Measurements from ENCODE around the gene VPS8. TPM values are rescaled to one million over a fixed set of nuclear protein-coding genes. Genes with fewer than 3 reads are reported as not detected.

Gene VPS8
- total and polyA plus RNA-seq, 2 of the 8 experiments (the other 6 are each of a cell fraction or from before 2014, with no cell fraction given) = 13.0 to 41.0 TPM

DNA sequence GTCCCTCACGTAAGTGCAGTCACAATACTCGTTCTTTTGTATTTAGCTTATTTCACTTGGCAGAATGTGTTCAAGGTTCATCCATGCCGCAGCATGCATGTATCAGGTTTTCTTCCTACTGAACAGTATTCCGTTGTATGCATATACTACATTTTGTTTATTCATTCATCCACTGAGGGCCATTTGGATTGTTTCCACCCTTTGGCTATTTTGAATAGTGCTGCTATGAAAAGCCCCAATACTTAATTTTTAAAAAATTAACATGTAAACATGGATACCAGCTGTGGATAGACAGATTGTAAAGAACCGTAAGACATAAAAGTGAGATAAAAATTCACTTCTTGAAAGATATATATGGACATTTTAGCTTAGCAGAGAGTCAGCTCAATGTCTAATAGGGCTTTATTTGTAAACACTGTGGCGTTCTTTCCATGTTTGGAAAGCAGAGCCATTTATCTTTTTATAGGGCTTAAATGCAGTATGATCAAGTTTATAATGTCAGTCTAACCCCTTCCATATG, 115.9 kb downstream of the VPS8 start (continued):
- TF ChIP-seq, protein P1, sequence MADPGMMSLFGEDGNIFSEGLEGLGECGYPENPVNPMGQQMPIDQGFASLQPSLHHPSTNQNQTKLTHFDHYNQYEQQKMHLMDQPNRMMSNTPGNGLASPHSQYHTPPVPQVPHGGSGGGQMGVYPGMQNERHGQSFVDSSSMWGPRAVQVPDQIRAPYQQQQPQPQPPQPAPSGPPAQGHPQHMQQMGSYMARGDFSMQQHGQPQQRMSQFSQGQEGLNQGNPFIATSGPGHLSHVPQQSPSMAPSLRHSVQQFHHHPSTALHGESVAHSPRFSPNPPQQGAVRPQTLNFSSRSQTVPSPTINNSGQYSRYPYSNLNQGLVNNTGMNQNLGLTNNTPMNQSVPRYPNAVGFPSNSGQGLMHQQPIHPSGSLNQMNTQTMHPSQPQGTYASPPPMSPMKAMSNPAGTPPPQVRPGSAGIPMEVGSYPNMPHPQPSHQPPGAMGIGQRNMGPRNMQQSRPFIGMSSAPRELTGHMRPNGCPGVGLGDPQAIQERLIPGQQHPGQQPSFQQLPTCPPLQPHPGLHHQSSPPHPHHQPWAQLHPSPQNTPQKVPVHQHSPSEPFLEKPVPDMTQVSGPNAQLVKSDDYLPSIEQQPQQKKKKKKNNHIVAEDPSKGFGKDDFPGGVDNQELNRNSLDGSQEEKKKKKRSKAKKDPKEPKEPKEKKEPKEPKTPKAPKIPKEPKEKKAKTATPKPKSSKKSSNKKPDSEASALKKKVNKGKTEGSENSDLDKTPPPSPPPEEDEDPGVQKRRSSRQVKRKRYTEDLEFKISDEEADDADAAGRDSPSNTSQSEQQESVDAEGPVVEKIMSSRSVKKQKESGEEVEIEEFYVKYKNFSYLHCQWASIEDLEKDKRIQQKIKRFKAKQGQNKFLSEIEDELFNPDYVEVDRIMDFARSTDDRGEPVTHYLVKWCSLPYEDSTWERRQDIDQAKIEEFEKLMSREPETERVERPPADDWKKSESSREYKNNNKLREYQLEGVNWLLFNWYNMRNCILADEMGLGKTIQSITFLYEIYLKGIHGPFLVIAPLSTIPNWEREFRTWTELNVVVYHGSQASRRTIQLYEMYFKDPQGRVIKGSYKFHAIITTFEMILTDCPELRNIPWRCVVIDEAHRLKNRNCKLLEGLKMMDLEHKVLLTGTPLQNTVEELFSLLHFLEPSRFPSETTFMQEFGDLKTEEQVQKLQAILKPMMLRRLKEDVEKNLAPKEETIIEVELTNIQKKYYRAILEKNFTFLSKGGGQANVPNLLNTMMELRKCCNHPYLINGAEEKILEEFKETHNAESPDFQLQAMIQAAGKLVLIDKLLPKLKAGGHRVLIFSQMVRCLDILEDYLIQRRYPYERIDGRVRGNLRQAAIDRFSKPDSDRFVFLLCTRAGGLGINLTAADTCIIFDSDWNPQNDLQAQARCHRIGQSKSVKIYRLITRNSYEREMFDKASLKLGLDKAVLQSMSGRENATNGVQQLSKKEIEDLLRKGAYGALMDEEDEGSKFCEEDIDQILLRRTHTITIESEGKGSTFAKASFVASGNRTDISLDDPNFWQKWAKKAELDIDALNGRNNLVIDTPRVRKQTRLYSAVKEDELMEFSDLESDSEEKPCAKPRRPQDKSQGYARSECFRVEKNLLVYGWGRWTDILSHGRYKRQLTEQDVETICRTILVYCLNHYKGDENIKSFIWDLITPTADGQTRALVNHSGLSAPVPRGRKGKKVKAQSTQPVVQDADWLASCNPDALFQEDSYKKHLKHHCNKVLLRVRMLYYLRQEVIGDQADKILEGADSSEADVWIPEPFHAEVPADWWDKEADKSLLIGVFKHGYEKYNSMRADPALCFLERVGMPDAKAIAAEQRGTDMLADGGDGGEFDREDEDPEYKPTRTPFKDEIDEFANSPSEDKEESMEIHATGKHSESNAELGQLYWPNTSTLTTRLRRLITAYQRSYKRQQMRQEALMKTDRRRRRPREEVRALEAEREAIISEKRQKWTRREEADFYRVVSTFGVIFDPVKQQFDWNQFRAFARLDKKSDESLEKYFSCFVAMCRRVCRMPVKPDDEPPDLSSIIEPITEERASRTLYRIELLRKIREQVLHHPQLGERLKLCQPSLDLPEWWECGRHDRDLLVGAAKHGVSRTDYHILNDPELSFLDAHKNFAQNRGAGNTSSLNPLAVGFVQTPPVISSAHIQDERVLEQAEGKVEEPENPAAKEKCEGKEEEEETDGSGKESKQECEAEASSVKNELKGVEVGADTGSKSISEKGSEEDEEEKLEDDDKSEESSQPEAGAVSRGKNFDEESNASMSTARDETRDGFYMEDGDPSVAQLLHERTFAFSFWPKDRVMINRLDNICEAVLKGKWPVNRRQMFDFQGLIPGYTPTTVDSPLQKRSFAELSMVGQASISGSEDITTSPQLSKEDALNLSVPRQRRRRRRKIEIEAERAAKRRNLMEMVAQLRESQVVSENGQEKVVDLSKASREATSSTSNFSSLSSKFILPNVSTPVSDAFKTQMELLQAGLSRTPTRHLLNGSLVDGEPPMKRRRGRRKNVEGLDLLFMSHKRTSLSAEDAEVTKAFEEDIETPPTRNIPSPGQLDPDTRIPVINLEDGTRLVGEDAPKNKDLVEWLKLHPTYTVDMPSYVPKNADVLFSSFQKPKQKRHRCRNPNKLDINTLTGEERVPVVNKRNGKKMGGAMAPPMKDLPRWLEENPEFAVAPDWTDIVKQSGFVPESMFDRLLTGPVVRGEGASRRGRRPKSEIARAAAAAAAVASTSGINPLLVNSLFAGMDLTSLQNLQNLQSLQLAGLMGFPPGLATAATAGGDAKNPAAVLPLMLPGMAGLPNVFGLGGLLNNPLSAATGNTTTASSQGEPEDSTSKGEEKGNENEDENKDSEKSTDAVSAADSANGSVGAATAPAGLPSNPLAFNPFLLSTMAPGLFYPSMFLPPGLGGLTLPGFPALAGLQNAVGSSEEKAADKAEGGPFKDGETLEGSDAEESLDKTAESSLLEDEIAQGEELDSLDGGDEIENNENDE (IDR thresholded peaks at IDR 0.05; ENCODE audit: insufficient replicate concordance, low read length) = no peak
- TF ChIP-seq TBP (IDR thresholded peaks at IDR 0.05; ENCODE audit: low read depth, low read length) (no peak), GABPA (IDR thresholded peaks at IDR 0.05; ENCODE audit: borderline replicate concordance, insufficient read depth, low read length) (no peak), MAFK (IDR thresholded peaks at IDR 0.05; ENCODE audit: low read depth, low read length) (no peak), TEAD4 (IDR thresholded peaks at IDR 0.05; ENCODE audit: low read depth, low read length) (no peak), SP2 (IDR thresholded peaks at IDR 0.05; ENCODE audit: low read length) (no peak), ZNF274 (IDR thresholded peaks at IDR 0.05; ENCODE audit: borderline replicate concordance, extremely low read depth, low read length) (no peak), CHD2 (IDR thresholded peaks at IDR 0.05; ENCODE audit: low read length) (no peak), SIRT6 (IDR thresholded peaks at IDR 0.05; ENCODE audit: low read length) (no peak), POU5F1 (IDR thresholded peaks at IDR 0.05; ENCODE audit: low read depth, low read length) (no peak), KDM1A (IDR thresholded peaks at IDR 0.05; ENCODE audit: borderline replicate concordance, low read length) (no peak), RAD21 (IDR thresholded peaks at IDR 0.05 in 1 of 2, conservative IDR thresholded peaks at IDR 0.05 in 1 of 2; ENCODE audit: low read depth in 2 of 2, low read length in 2 of 2) (no peak)
